ENCODE data around the gene CNOT6L. TPM values are rescaled to one million over a fixed set of nuclear protein-coding genes. Genes with fewer than 3 reads are reported as not detected.

Gene CNOT6L
- polyA plus RNA-seq, 1 donor (not counting 4 experiments of a cell fraction or from before 2014, with no cell fraction given), result 12.0 TPM

DNA sequence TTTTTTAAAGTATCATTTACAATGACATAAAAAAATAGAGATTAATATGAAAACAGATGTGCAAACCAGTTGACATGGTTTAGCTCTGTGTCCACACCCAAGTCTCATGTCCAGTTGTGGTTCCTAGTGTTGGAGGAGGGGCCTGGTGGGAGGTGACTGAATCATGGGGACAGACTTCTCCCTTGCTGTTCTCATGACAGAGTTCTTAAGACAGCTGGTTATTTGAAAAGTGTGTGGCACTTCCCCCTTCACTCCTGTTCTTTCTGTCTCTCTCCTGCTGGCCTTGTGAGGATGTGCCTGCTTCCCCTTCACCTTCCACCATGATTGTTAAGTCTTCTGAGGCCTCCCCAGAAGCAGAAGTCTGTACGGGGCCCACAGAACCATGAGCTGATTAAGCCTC is 23.8 kb downstream of the CNOT6L start:
- DNase-seq (ENCODE audit: low read depth, low spot score) (no peak), FAIRE-seq (no peak)
- no peaks in the 10 kb centered on the region for H3K27me3 ChIP-seq (ENCODE audit: control insufficient read depth, extremely low read depth, insufficient read depth, low read length)
- no peaks in the 10 kb centered on the region for H4K20me1 ChIP-seq (ENCODE audit: control insufficient read depth, extremely low read depth, insufficient read depth, low read length)
- dilution Hi-C loops (cut with MboI; ENCODE audit: extremely low pct_ligation_motif_present, low sequenced_read_pairs), result no loop called here
- TF ChIP-seq CTCF (optimal IDR thresholded peaks at IDR 0.05 in 1 of 3, IDR thresholded peaks at IDR 0.05 in 1 of 3, conservative IDR thresholded peaks at IDR 0.05 in 1 of 3; ENCODE audit: extremely low read depth in 1 of 3, insufficient read depth in 2 of 3, low read length in 3 of 3) (no peak), EZH2 (IDR thresholded peaks at IDR 0.05; ENCODE audit: low read length) (no peak)
- no peak overlapping the region for H3K9ac ChIP-seq (ENCODE audit: control insufficient read depth, extremely low read depth, insufficient read depth, low read length)
- no peaks in the 10 kb centered on the region for H3K9me1 ChIP-seq (ENCODE audit: control insufficient read depth, extremely low read depth, insufficient read depth, low read length)
- no peaks in the 10 kb centered on the region for H3K9me3 ChIP-seq (ENCODE audit: control insufficient read depth, low read depth, low read length)
- H3K4me1 ChIP-seq (ENCODE audit: control insufficient read depth, extremely low read depth, insufficient read depth, low read length), result peaks cover 8% of the 10 kb centered on the region
- H3K4me3 ChIP-seq (ENCODE audit: control insufficient read depth in 2 of 3, extremely low read depth in 1 of 3, insufficient read depth in 2 of 3, low read depth in 1 of 3, low read length in 3 of 3), result no peak overlapping the region
- H2AFZ ChIP-seq (ENCODE audit: control insufficient read depth, low read length), result no peak overlapping the region
- H3K4me2 ChIP-seq (ENCODE audit: control insufficient read depth, extremely low read depth, insufficient read depth, low read depth, low read length), result no peak overlapping the region
- peaks cover 62% of the 10 kb centered on the region for H3K79me2 ChIP-seq (ENCODE audit: control insufficient read depth, insufficient read depth, low read length)
- no peaks in the 10 kb centered on the region for H3K36me3 ChIP-seq (ENCODE audit: control insufficient read depth in 2 of 2, extremely low read depth in 1 of 2, insufficient read depth in 2 of 2, low read length in 2 of 2)
- H3K27ac ChIP-seq (ENCODE audit: control insufficient read depth, insufficient read depth, low read length), result no peak overlapping the region

DNA sequence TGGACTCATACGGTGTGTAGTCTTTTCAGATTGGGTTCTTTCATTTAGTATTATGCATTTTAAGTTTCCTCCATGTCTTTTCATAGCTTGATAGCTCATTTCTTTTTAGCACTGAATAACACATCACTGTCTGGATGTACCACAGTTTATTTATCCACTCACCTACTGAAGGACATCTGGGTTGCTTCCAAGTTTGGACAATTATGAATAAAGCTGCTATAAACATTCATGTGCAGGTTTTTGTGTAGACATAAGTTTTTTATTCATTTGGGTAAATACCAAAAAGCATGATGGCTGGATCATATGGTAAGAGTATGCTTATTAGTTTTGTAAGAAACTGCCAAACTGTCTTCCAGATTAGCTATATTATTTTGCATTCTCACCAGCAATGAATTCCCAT is 29.0 kb downstream of the CNOT6L start:
- Histone ChIP-seq H3K9me1 (ENCODE audit: control insufficient read depth, extremely low read depth, insufficient read depth, low read length) (no peaks in the 10 kb centered on the region), H3K79me2 (ENCODE audit: control insufficient read depth, insufficient read depth, low read length) (peaks cover 51% of the 10 kb centered on the region), H2AFZ (ENCODE audit: control insufficient read depth, low read length) (no peak overlapping the region), H3K27ac (ENCODE audit: control insufficient read depth, insufficient read depth, low read length) (no peak overlapping the region), H3K36me3 (ENCODE audit: control insufficient read depth in 2 of 2, extremely low read depth in 1 of 2, insufficient read depth in 2 of 2, low read length in 2 of 2) (no peaks in the 10 kb centered on the region), H3K4me1 (ENCODE audit: control insufficient read depth, extremely low read depth, insufficient read depth, low read length) (no peaks in the 10 kb centered on the region), H3K27me3 (ENCODE audit: control insufficient read depth, extremely low read depth, insufficient read depth, low read length) (no peaks in the 10 kb centered on the region), H4K20me1 (ENCODE audit: control insufficient read depth, extremely low read depth, insufficient read depth, low read length) (no peaks in the 10 kb centered on the region), H3K4me3 (ENCODE audit: control insufficient read depth in 2 of 3, extremely low read depth in 1 of 3, insufficient read depth in 2 of 3, low read depth in 1 of 3, low read length in 3 of 3) (no peak overlapping the region), H3K9me3 (ENCODE audit: control insufficient read depth, low read depth, low read length) (no peaks in the 10 kb centered on the region), H3K9ac (ENCODE audit: control insufficient read depth, extremely low read depth, insufficient read depth, low read length) (no peak overlapping the region), H3K4me2 (ENCODE audit: control insufficient read depth, extremely low read depth, insufficient read depth, low read depth, low read length) (no peak overlapping the region)
- DNase-seq (ENCODE audit: low read depth, low spot score) (no peak), FAIRE-seq (peak; percentile 26)
- dilution Hi-C loops (cut with MboI; ENCODE audit: extremely low pct_ligation_motif_present, low sequenced_read_pairs), result no loop called here
- TF ChIP-seq EZH2 (IDR thresholded peaks at IDR 0.05; ENCODE audit: low read length) (no peak), CTCF (optimal IDR thresholded peaks at IDR 0.05 in 1 of 3, IDR thresholded peaks at IDR 0.05 in 1 of 3, conservative IDR thresholded peaks at IDR 0.05 in 1 of 3; ENCODE audit: extremely low read depth in 1 of 3, insufficient read depth in 2 of 3, low read length in 3 of 3) (no peak)

All from keratinocyte (primary cell).